Gastroesophageal sphincter (tissue), 4 donors: ENCODE measurements around the gene TGFB1I1. TPM values are rescaled to one million over a fixed set of nuclear protein-coding genes. Genes with fewer than 3 reads are reported as not detected.
"Not testable (repeated sequence)": the region's sequence is repeated elsewhere in the genome, so short reads cannot be mapped to it uniquely, and the experiment has no call there.

Experiments
- ATAC-seq: fragments of 150-250 bp; one replicate; pipeline ENCODE4 v1.9.1; 2016; ENCODE audit warnings: mild to moderate bottlenecking, moderate library complexity
- H3K27ac ChIP-seq, 4 donors: fragments of 200-600 bp; sonication (generic) in 3 of 4; 1 replicate in 3 of 4; 2 replicates in 1 of 4; pipeline ENCODE4 v1.5.1; 2016 to 2019
- H3K27me3 ChIP-seq: fragments of 200-600 bp; sonication (generic); one replicate; pipeline ENCODE4 v1.5.1; 2019
- H3K36me3 ChIP-seq, 2 donors: fragments of 200-600 bp; sonication (generic); one replicate each; pipeline ENCODE4 v1.5.1; 2019; ENCODE audit warnings: control low read depth in 1 of 2
- H3K4me1 ChIP-seq, 3 donors: fragments of 200-600 bp; sonication (generic); 1 replicate in 2 of 3; 2 replicates in 1 of 3; pipeline ENCODE4 v1.5.1; 2016 to 2019; ENCODE audit warnings: control low read depth in 2 of 3
- H3K4me3 ChIP-seq, 2 donors: fragments of 200-600 bp; sonication (generic); one replicate each; pipeline ENCODE4 v1.5.1; 2019; ENCODE audit warnings: mild to moderate bottlenecking in 1 of 2, moderate library complexity in 1 of 2
- H3K9me3 ChIP-seq, 3 donors: fragments of 200-600 bp; sonication (generic); one replicate each; pipeline ENCODE4 v1.5.1; 2017 to 2019; ENCODE audit warnings: control low read depth in 2 of 3
- CTCF ChIP-seq, 4 experiments: fragments of 200-600 bp in 2 of 4; fragments of 450-650 bp in 2 of 4; sonication (generic) in 1 of 4; IDR thresholded peaks; one replicate each; pipeline ENCODE4 v1.5.1; 2017 to 2019; ENCODE audit warnings: antibody characterized with exemption in 4 of 4, mild to moderate bottlenecking in 2 of 4, moderate library complexity in 2 of 4
- EP300 ChIP-seq: sonication (generic); formaldehyde crosslinking; IDR thresholded peaks from one replicate; pipeline ENCODE4 v1.6.1; 2017; ENCODE audit warnings: antibody characterized with exemption, mild to moderate bottlenecking
- POLR2A ChIP-seq, 2 donors: fragments of 450-650 bp; IDR thresholded peaks; one replicate each; pipeline ENCODE4 v1.6.1; 2017; ENCODE audit warnings: antibody characterized with exemption in 2 of 2, mild to moderate bottlenecking in 2 of 2, moderate library complexity in 1 of 2
- POLR2AphosphoS5 ChIP-seq: sonication (generic); formaldehyde crosslinking; IDR thresholded peaks from one replicate; pipeline ENCODE4 v1.6.1; 2017; ENCODE audit warnings: antibody characterized with exemption
- WGBS, 2 donors: methylation state at CpG; one replicate each; pipeline ENCODE4 v1.1.5; 2018; ENCODE audit warnings: low coverage in 1 of 2; 5-methylcytosine and 5-hydroxymethylcytosine counted together
- total RNA-seq, 4 donors: library from RNA; depleted of rRNA; stranded (reverse); fragments of >200 nt; gene quantifications; one replicate each; pipeline ENCODE4 v1.1.0, GENCODE V29; 2016

Gene TGFB1I1
- total RNA-seq, 4 donors from 2014 or later, result 157 to 438 (median 211) TPM

- TF ChIP-seq CTCF (IDR thresholded peaks at IDR 0.05), result no peak
- TF ChIP-seq EP300, result no peak
- no peak for TF ChIP-seq POLR2A (IDR thresholded peaks at IDR 0.05)
- no peak for TF ChIP-seq POLR2AphosphoS5
- H3K4me1 ChIP-seq, result peaks cover 0 to 16% (median 3%) of the 10 kb centered on the region in 3 donors
- WGBS, 2 donors, result 35 to 69% methylated on average over 4 to 5 of the region's 5 CpGs
- H3K27me3 ChIP-seq, result no peaks in the 10 kb centered on the region
- no peak for ATAC-seq
- peaks cover 0 to under 1% of the 10 kb centered on the region in 2 donors for H3K36me3 ChIP-seq
- no peak overlapping the region for H3K4me3 ChIP-seq
- H3K9me3 ChIP-seq, result no peaks in the 10 kb centered on the region
- no peak overlapping the region for H3K27ac ChIP-seq
Measured at GRCh38 chr16:31430380-31431052, 41.4 kb upstream of the TGFB1I1 start.

GRCh38 chr16:31435341-31436220 lies 36.4 kb upstream of the TGFB1I1 start:
- H3K36me3 ChIP-seq, result peaks cover 0 to 14% of the 10 kb centered on the region in 2 donors
- no peaks in the 10 kb centered on the region for H3K4me1 ChIP-seq
- no peak overlapping the region for H3K4me3 ChIP-seq
- no peaks in the 10 kb centered on the region for H3K27me3 ChIP-seq
- 94 to 95% methylated on average over 6 to 13 of the region's 47 CpGs for WGBS, 2 donors
- H3K27ac ChIP-seq, result no peak overlapping the region
- ATAC-seq, result no peak
- no peaks in the 10 kb centered on the region for H3K9me3 ChIP-seq
- TF ChIP-seq POLR2A (IDR thresholded peaks at IDR 0.05) (no peak), EP300 (no peak), CTCF (IDR thresholded peaks at IDR 0.05) (no peak), POLR2AphosphoS5 (no peak)

GRCh38 chr16:31436221-31437045 lies 35.5 kb upstream of the TGFB1I1 start:
- TF ChIP-seq EP300 (no peak), POLR2AphosphoS5 (no peak), CTCF (IDR thresholded peaks at IDR 0.05) (no peak), POLR2A (IDR thresholded peaks at IDR 0.05) (no peak)

GRCh38 chr16:31438414-31438813 lies 33.5 kb upstream of the TGFB1I1 start:
- no peak overlapping the region for H3K27ac ChIP-seq
- no peaks in the 10 kb centered on the region for H3K9me3 ChIP-seq
- no peak for ATAC-seq
- no peak overlapping the region for H3K4me3 ChIP-seq
- no peak for TF ChIP-seq POLR2A (IDR thresholded peaks at IDR 0.05)
- no peak for TF ChIP-seq EP300
- TF ChIP-seq CTCF (IDR thresholded peaks at IDR 0.05), result no peak
- no peak for TF ChIP-seq POLR2AphosphoS5
- 55% methylated on average over 2 of the region's 2 CpGs for WGBS, 2 donors
- no peaks in the 10 kb centered on the region for H3K27me3 ChIP-seq
- peaks cover 0 to 14% of the 10 kb centered on the region in 2 donors for H3K36me3 ChIP-seq
- peaks cover 0 to 18% (median 0%) of the 10 kb centered on the region in 3 donors for H3K4me1 ChIP-seq

More at GRCh38 chr16:31436221-31437045, 35.5 kb upstream of the TGFB1I1 start:
- WGBS, 2 donors, result 20% methylated on average over 1 of the region's 44 CpGs; no CpG with 5 or more reads in 1 of the 2 donors
- H3K27ac ChIP-seq, result no peak overlapping the region
- H3K27me3 ChIP-seq, result no peaks in the 10 kb centered on the region
- H3K9me3 ChIP-seq, result no peaks in the 10 kb centered on the region
- no peak overlapping the region for H3K4me3 ChIP-seq
- peaks cover 0 to 2% (median 0%) of the 10 kb centered on the region in 3 donors for H3K4me1 ChIP-seq
- no peak for ATAC-seq
- peaks cover 0 to 14% of the 10 kb centered on the region in 2 donors for H3K36me3 ChIP-seq

- ATAC-seq, H3K9me3 ChIP-seq, H3K27ac ChIP-seq, H3K4me3 ChIP-seq, H3K27me3 ChIP-seq: not testable (repeated sequence)
- peaks cover 0 to 18% (median 0%) of the 10 kb centered on the region in 3 donors for H3K4me1 ChIP-seq
- WGBS, 2 donors, result 45 to 78% methylated on average over 2 to 4 of the region's 4 CpGs
- H3K36me3 ChIP-seq, result peaks cover 0 to 14% of the 10 kb centered on the region in 2 donors
Measured at GRCh38 chr16:31439023-31439422, 32.9 kb upstream of the TGFB1I1 start.
